Left renal pelvis (tissue), 4 donors: ENCODE results near the gene FHIT. TPM values are rescaled to one million over a fixed set of nuclear protein-coding genes. Genes with fewer than 3 reads are reported as not detected.

Source experiments
- DNase-seq, 4 donors: peaks; one replicate each; pipeline ENCODE4 v3.0.0-alpha.2; 2013; ENCODE audit warnings: low read depth in 4 of 4, low spot score in 3 of 4
- polyA plus RNA-seq, 4 donors: library from polyadenylated mRNA; unstranded; fragments of 120-200 nt; gene quantifications; one replicate each; pipeline ENCODE4 v1.2.1, GENCODE V29; 2013; ENCODE audit not compliant: insufficient read length in 4 of 4

The FHIT gene
- polyA plus RNA-seq, 4 donors: 5.4 to 30.1 (median 23.5) TPM

- no peak for DNase-seq
Observed at GRCh38 chr3:60219501-60219900, 1031.8 kb downstream of the FHIT start.

GRCh38 chr3:60217156-60217911 lies 1033.9 kb downstream of the FHIT start:
- no peak for DNase-seq

GRCh38 chr3:60216462-60217075 lies 1034.7 kb downstream of the FHIT start:
- DNase-seq: no peak

GRCh38 chr3:60215946-60216345 lies 1035.3 kb downstream of the FHIT start:
- no peak for DNase-seq

DNA sequence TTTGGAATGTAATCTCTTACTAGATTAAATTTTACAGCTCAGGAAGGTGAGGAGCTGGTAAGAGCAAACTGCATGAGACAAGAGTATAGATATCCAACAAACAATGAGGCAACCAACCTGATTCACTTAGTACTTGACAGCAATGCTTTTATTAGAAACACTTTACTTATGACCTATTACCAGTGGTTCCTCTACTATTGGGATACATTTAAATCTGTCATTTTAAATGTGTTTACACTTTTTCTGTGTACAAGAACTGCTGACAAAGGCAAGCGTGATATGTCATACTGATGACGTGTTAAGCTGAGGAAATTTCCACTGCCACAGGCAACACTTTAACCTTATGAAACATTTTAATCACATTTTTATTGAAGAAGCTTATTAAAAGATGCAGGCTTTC lies 1043.3 kb downstream of the FHIT start:
- no peak for DNase-seq

- DNase-seq: no peak
Observed at GRCh38 chr3:60206206-60206605, 1045.0 kb downstream of the FHIT start.

DNA sequence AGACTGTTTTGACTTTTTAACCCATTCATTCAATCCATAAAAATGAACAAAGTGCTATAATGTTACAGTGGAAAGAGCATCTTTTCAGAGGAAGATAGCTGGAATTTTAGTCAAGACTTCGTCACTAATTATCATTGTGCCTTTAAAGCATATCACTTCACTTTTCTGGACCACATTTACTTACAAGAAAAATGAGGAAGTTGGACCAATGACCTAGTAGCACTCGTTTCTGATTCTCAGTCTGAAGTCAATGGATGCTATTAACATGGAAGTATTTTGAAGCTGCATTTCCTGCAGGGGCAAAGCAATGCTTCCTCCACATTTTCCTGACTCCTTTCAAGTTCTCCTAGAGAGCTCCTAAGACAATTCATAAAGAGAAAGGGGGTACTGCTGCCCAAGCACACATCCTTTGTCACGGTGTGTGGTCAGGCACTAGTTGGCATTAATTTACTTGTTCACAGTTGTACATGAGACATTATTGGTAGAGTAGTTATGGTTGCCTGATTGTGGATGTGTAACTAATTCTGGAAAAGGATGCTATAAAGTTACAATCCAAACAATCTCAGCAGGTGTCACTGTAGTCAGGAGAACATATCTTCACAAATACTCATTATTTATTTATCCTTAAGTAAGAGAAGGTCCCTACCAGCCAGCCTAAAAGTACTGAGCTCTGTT lies 1049.1 kb downstream of the FHIT start:
- no peak for DNase-seq

- DNase-seq: no peak
Observed at GRCh38 chr3:60199306-60199705, 1051.9 kb downstream of the FHIT start.

DNA sequence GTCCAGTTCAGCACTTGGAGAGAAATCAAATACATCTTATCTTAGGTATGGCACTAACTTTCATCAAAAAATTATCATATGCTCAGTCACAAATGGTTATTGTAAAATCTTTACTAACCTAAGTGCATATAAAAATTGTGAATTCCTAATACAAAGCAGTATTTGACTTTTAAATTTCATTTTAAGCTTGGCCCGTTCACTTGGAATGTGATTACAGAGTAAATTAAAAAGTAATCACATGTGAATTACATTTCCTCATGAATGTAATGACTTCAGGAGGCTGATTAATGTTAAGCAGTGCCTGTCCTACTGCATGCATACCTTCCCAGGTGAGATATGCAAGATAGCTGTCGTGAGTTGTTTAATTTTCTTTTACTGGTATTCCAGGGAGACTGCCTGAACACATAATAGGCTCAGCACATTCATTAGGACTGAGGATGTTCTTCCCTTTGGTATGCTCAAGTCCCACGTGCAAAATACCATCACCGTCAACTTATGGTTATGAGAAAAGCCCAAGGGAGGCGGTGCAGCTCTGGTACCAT lies 1053.0 kb downstream of the FHIT start:
- DNase-seq: no peak

DNA sequence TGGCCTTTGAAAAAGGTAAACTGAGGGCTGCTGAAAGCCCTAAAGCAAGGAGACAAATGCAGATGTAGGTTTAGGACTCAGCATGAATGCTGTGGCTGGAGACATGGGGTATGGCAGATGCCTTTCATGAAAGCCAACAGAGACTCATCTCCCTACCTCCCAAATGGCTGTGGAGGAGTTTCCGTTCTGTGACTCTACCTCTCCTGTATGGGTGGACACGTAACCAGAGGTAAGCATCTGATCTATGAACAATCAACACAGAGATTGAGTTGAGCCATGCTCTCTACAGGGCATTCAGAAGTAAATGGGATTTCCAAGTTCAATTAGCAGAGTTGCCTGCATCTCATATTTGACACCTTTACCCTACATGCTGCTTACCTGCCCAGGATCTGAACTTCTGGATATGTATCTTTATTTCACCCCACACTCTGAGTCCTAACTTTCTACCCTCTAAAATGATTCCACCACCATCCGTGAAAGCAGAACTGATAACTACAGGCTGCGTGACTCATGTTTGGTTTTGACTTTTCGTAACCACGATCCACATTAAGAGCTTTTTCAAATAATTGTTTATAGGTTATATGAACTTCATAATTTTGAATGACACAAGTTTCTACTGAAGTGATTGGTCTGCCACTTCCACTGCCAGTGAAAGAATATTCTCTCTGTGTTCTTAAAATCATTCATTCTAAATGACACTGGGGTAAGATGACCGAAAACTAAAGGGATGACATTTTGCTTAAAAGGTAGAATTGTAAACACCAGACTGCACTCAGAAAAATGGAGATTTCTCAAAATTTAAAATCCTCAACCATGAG lies 1058.7 kb downstream of the FHIT start:
- DNase-seq: no peak

GRCh38 chr3:60190073-60190472 lies 1061.2 kb downstream of the FHIT start:
- no peak for DNase-seq

- DNase-seq: no peak
Observed at GRCh38 chr3:60189304-60189703, 1061.9 kb downstream of the FHIT start.

GRCh38 chr3:60188803-60189202 lies 1062.4 kb downstream of the FHIT start:
- no peak for DNase-seq

DNA sequence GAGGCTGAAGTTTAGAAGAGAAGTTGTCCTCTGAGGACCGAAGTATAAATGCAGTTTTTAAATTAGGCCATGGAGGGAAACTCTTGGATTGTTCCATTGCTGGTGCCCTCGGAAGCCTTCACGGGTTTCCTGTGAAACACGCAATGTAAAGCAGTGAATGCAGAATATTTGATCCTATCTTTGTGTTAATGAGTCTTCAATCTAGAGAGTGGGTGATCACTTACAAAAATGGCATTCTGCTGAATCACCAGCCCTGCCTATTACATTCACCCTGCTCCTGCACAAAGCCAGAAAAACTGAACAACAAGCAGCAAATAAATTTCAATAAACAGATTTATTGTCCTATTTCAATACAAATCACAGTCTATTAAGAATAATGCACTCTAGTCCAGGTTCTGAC lies 1063.9 kb downstream of the FHIT start:
- DNase-seq: no peak

DNA sequence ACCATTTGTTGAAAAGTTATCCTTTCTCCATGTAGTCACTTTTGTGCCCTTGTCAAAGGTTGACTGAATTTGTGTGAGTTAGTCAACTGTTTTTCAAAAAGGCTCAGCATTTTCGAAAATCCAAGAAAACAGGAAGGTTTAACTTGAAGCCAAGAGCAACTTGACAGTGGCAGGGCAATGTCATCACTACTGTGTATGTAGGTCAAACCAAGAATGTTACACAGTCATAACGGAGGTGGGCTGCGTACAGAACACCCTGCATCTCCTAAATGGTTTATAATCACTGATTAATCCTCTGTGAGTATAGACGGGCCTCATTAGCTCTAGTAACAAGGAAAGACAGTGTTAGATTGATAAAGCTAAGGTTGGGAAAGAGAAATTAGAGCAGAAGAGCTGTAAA lies 1064.9 kb downstream of the FHIT start:
- no peak for DNase-seq

GRCh38 chr3:60185161-60185560 lies 1066.1 kb downstream of the FHIT start:
- no peak for DNase-seq

GRCh38 chr3:60182697-60183096 lies 1068.6 kb downstream of the FHIT start:
- no peak for DNase-seq

GRCh38 chr3:60178931-60179653 lies 1072.2 kb downstream of the FHIT start:
- DNase-seq: no peak

DNA sequence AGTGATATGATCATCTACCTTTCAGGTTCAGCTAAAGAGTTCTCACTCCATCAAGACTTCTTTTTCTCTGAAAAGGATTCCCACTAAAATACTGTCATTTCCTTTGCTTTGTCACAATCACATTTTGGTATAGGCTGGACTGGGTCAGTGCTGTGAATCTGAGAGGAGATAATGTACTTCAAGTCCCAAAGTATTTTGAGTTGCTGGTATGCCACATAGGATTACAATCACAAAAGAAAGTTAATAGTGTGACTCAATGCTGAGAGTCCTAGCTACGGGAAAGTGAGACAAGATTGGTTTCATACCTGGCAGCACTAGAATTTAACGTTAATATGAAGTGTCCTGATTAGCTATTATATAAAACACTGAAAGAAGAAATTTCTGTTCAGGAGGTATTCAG lies 1073.5 kb downstream of the FHIT start:
- no peak for DNase-seq

GRCh38 chr3:60176614-60177013 lies 1074.6 kb downstream of the FHIT start:
- DNase-seq: no peak
